ENCODE data around the gene MOG. TPM values are rescaled to one million over a fixed set of nuclear protein-coding genes. Genes with fewer than 3 reads are reported as not detected.
A peak's percentile ranks its signal among the peaks of the same experiment; 100 is the strongest.

MOG gene
- total RNA-seq, 1 experiment from 2014 or later: not detected

- DNase-seq: no peak
- CTCF ChIA-PET: interaction anchor here (0.7 kb wide), 1 partner anchor 208 kb away, joined by 3 read pairs; no protein-coding TSS in a partner anchor
- Mint-ChIP-seq H3K36me3 (ENCODE audit: insufficient read depth, unreplicated experiment) (peaks cover 21% of the 10 kb centered on the region), H3K27me3 (ENCODE audit: unreplicated experiment) (no peaks in the 10 kb centered on the region), H3K4me1 (ENCODE audit: low read depth, unreplicated experiment) (peaks cover 14% of the 10 kb centered on the region), H3K4me3 (ENCODE audit: low read depth, unreplicated experiment) (no peak overlapping the region), H3K9me3 (ENCODE audit: low read depth, unreplicated experiment) (no peaks in the 10 kb centered on the region), H3K27ac (ENCODE audit: unreplicated experiment) (no peak overlapping the region)
- no TSS peak for BruUV-seq (replicated peaks)
- intact Hi-C loops (cut with micrococcal nuclease; ENCODE audit: unreplicated experiment): no loop called here
- TF ChIP-seq CTCF (IDR thresholded peaks at IDR 0.05; ENCODE audit: unreplicated experiment): no peak
Observed at GRCh38 chr6:29625337-29625930, 31.5 kb upstream of the MOG start.

- Mint-ChIP-seq H3K27me3 (ENCODE audit: unreplicated experiment) (no peaks in the 10 kb centered on the region), H3K27ac (ENCODE audit: unreplicated experiment) (no peak overlapping the region), H3K4me1 (ENCODE audit: low read depth, unreplicated experiment) (peaks cover 23% of the 10 kb centered on the region), H3K9me3 (ENCODE audit: low read depth, unreplicated experiment) (no peaks in the 10 kb centered on the region), H3K36me3 (ENCODE audit: insufficient read depth, unreplicated experiment) (peaks cover 22% of the 10 kb centered on the region), H3K4me3 (ENCODE audit: low read depth, unreplicated experiment) (peak overlapping the region; percentile 70)
- no TSS peak for BruUV-seq (replicated peaks)
- no peak for DNase-seq
- CTCF ChIA-PET: interaction anchor here (1.6 kb wide), 1 partner anchor 251 kb away, joined by 4 read pairs; no protein-coding TSS in a partner anchor
- no peak for TF ChIP-seq CTCF (IDR thresholded peaks at IDR 0.05; ENCODE audit: unreplicated experiment)
- intact Hi-C loops (cut with micrococcal nuclease; ENCODE audit: unreplicated experiment): no loop called here
Observed at GRCh38 chr6:29626948-29627754, 29.7 kb upstream of the MOG start.

- TF ChIP-seq CTCF (IDR thresholded peaks at IDR 0.05; ENCODE audit: unreplicated experiment): no peak
- peak; percentile 22 for DNase-seq
- Mint-ChIP-seq H3K9me3 (ENCODE audit: low read depth, unreplicated experiment) (no peaks in the 10 kb centered on the region), H3K27ac (ENCODE audit: unreplicated experiment) (peak overlapping the region; percentile 32), H3K27me3 (ENCODE audit: unreplicated experiment) (no peaks in the 10 kb centered on the region), H3K4me3 (ENCODE audit: low read depth, unreplicated experiment) (peak overlapping the region; percentile 70), H3K36me3 (ENCODE audit: insufficient read depth, unreplicated experiment) (peaks cover 28% of the 10 kb centered on the region), H3K4me1 (ENCODE audit: low read depth, unreplicated experiment) (peaks cover 25% of the 10 kb centered on the region)
- BruUV-seq (replicated peaks): no TSS peak
- CTCF ChIA-PET: interaction anchor here (0.7 to 1.6 kb wide), 7 partner anchors 20 to 976 kb away, joined by 3 to 6 read pairs (median 5); no protein-coding TSS in a partner anchor
- intact Hi-C loops (cut with micrococcal nuclease; ENCODE audit: unreplicated experiment): loop anchor here (1.0 kb wide), 1 partner anchor 252 kb away; no protein-coding TSS in a partner anchor
Observed at GRCh38 chr6:29627755-29628418, 29.0 kb upstream of the MOG start.

Data from Calu3 (cell line).